ENCODE data around the gene CCT2. TPM values are rescaled to one million over a fixed set of nuclear protein-coding genes. Genes with fewer than 3 reads are reported as not detected.

Gene CCT2
- total RNA-seq, 2 experiments from 2014 or later: 484 to 501 TPM

GRCh38 chr12:69644511-69644910 lies 59.3 kb downstream of the CCT2 start:
- Mint-ChIP-seq H3K4me1 (no peaks in the 10 kb centered on the region), H3K9me3 (no peaks in the 10 kb centered on the region), H3K36me3 (no peaks in the 10 kb centered on the region), H3K4me3 (no peak overlapping the region), H3K27ac (no peak overlapping the region), H3K27me3 (peaks cover 11% of the 10 kb centered on the region)
- DNase-seq: no peak

GRCh38 chr12:69645031-69645430 lies 59.8 kb downstream of the CCT2 start:
- Mint-ChIP-seq H3K27me3 (peaks cover 11% of the 10 kb centered on the region), H3K4me3 (no peak overlapping the region), H3K4me1 (no peaks in the 10 kb centered on the region), H3K9me3 (no peaks in the 10 kb centered on the region), H3K27ac (no peak overlapping the region), H3K36me3 (no peaks in the 10 kb centered on the region)
- DNase-seq: no peak

- Mint-ChIP-seq H3K4me3 (no peak overlapping the region), H3K36me3 (no peaks in the 10 kb centered on the region), H3K27me3 (peaks cover 11% of the 10 kb centered on the region), H3K4me1 (no peaks in the 10 kb centered on the region), H3K9me3 (no peaks in the 10 kb centered on the region), H3K27ac (no peak overlapping the region)
- no peak for DNase-seq
Observed at GRCh38 chr12:69647178-69647577, 61.9 kb downstream of the CCT2 start.

GRCh38 chr12:69648476-69648875 lies 63.2 kb downstream of the CCT2 start:
- H3K36me3 Mint-ChIP-seq: no peaks in the 10 kb centered on the region
- no peaks in the 10 kb centered on the region for H3K4me1 Mint-ChIP-seq
- H3K27me3 Mint-ChIP-seq: peaks cover 11% of the 10 kb centered on the region
- H3K27ac Mint-ChIP-seq: no peak overlapping the region
- H3K9me3 Mint-ChIP-seq: no peaks in the 10 kb centered on the region
- DNase-seq: no peak
- no peak overlapping the region for H3K4me3 Mint-ChIP-seq

GRCh38 chr12:69649529-69649928 lies 64.3 kb downstream of the CCT2 start:
- Mint-ChIP-seq H3K36me3 (no peaks in the 10 kb centered on the region), H3K4me1 (no peaks in the 10 kb centered on the region), H3K27me3 (peaks cover 11% of the 10 kb centered on the region), H3K9me3 (no peaks in the 10 kb centered on the region), H3K27ac (no peak overlapping the region), H3K4me3 (no peak overlapping the region)
- no peak for DNase-seq

Other genes with a start within 250 kb of the CCT2 start
- gene LYZ, start 237.1 kb upstream of the CCT2 start, total RNA-seq: not detected
- 10 to 100 TPM; 58.1 to 59.7 TPM for gene YEATS4, start 225.7 kb upstream of the CCT2 start, total RNA-seq
- 10 to 100 TPM in 1 of 2 experiments, 1 to 10 TPM in 1; 10.0 to 10.9 TPM for gene FRS2, start 115.1 kb upstream of the CCT2 start, total RNA-seq
- not detected for gene LRRC10, start 25.4 kb downstream of the CCT2 start, total RNA-seq
- gene BEST3, start 113.8 kb downstream of the CCT2 start, total RNA-seq: not detected
- gene RAB3IP, start 153.4 kb downstream of the CCT2 start, total RNA-seq: 10 to 100 TPM; 33.4 to 40.9 TPM
- not detected for gene MYRFL, start 239.8 kb downstream of the CCT2 start, total RNA-seq

All from activated naive CD8-positive, alpha-beta T cell treated with anti-CD3 and anti-CD28 coated beads for 36 hours (primary cell).